ENCODE results near the gene C1QTNF5.
A peak's percentile ranks its signal among the peaks of the same experiment; 100 is the strongest.

Gene C1QTNF5

GRCh38 chr11:119373059-119373920 is 32.6 kb upstream of the C1QTNF5 start:
- DNase-seq = no peak

DNA sequence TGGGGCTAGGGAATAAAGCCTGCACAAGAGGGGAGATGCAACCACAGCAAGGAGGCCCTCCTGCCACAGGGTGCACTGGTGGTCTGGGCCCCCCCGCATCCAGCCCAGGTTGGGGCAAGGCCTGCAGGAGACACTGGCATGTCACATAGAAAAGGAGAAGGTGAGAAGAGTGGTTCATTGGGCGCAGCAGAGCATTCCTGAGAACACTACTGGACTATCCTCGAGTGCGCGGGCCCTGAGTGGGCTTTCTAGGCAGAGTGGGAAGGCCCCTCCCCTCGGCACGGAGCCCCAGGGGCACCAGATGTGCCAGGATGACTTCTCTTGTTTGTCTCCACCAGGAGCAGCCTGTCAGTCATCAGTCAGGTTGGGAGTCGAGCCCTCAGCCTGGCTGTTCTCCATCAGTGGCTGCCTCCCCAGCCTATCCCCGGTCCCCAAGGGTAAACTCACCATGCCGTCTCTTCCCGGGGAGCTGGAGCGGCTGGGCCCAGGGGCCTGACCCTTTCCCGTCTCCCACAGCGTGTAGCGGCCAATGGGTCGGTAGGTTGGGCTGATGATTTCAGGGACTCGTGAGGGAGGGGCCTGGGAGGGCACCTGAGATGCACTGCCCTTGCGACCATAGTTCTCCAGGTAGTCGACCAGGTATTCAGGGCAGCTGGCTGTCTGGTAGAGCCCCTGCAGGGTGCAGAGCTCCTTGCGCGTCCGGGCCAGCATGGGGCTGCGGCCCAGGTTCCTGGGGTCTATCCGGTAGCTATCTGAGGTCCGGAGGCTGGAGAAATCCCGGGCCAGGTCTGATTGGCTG is 31.8 kb upstream of the C1QTNF5 start:
- DNase-seq = no peak

DNA sequence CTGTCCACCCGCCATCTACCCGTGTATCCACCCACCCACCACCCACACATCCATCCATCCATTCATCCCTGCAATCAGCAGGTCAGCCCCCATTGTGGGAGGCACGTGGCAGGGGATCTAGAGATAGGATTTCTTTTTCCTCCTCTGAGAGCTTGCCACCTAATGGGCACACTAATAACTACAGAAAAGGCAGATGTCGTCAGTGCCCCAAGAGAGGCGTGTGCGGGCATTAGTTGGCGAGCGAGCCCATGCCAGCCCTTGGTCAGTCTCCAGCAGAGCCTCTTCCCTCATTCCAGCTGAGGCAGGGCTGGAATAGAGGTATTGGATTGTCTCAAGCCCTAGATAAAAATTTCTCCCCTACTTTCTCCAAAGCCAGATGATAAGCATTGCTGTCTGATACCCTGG is 31.1 kb upstream of the C1QTNF5 start:
- no peak for DNase-seq

GRCh38 chr11:119371067-119371601 is 30.5 kb upstream of the C1QTNF5 start:
- no peak for DNase-seq

DNA sequence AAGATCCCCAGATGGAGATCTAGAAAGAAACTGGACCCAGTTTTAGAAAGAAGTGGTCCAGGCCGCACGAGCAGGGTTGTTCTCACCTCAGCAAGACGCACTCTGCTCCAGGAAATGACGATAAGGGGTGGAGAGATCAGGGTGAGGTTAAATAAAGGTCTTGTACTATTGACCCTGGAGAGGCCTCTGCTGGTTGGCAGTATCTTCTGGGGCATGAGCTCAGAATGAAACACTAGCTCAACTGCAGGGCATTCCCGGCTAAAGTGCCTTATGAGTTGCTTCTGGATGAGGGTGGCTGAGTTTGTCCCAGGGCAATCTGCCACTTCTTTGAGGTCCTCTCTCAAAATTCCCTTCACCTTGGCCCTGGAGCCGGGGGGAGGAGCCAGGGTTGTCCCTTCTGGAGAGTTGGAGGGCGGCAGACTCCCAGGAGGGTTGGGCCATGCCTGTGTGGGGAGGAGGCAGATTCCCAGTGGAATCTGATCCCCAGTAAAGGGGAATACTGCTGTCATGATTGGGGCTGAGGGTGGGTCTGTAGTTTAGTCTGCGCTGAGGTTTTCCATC is 29.9 kb upstream of the C1QTNF5 start:
- no peak for DNase-seq

DNA sequence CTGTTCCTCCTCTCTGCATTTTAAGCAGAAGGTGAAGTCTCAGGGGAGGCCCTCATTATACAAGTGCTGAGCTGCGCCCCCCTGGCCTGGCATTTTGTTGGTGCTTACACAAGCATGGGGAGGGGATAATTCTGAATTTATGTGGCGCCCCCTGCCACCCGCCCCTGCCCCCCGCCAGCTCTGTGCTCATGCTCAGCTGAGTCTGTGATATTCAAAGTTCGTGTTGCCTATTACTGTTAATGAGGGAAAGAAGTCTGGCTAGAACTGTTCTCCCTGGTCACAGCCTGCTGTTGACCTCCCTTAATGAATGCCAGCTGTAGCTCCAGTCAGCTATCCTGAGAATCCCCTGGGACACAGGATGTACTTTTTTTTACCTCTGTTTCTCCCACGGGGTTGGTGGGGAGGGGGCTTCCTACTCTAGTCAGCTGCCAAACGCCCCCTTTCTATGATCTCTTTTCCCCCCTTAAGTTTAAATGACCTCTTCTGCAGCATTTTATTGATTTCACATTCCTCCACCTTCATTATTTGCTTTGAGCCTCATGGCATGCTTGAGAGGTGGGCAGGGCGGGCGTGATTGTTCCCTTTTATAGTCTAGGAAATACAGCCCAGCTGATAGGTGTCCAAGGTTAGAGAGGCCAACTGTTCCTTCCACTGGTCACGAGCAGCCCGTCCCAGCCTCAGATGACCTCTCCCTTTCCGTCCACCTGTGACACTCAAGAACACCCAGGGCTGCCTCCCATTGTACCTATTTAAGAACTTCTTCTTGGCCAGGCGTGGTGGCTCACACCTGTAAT is 28.6 kb upstream of the C1QTNF5 start:
- no peak for DNase-seq

- DNase-seq = no peak
Observed at GRCh38 chr11:119368121-119369034, 27.7 kb upstream of the C1QTNF5 start.

DNA sequence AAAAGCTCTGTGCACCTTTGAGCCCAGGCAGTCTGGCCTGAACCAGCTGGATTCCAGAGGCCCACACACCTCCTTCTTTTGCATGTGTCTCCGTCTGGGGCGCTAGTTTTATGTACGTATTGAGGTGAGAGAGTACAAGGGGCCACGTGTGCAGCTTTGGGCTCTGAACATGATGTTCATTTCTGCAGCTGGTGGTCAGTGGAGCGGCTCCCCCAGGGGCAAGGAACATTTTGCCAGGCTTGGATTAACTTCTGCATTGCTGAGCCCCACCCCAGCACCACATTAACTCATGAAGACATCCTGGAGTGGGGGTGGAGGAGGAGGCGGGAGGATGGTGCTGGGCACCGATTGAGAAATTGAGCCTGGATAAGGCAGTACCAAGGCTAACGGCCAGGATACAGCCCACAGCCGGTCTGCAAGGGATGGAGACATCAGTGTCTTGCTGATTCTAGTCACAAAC is 27.0 kb upstream of the C1QTNF5 start:
- DNase-seq = no peak

GRCh38 chr11:119366690-119367620 is 26.3 kb upstream of the C1QTNF5 start:
- DNase-seq = no peak

- DNase-seq = no peak
Observed at GRCh38 chr11:119365071-119365591, 24.4 kb upstream of the C1QTNF5 start.

GRCh38 chr11:119363851-119364590 is 23.3 kb upstream of the C1QTNF5 start:
- peak; percentile 15 for DNase-seq

DNA sequence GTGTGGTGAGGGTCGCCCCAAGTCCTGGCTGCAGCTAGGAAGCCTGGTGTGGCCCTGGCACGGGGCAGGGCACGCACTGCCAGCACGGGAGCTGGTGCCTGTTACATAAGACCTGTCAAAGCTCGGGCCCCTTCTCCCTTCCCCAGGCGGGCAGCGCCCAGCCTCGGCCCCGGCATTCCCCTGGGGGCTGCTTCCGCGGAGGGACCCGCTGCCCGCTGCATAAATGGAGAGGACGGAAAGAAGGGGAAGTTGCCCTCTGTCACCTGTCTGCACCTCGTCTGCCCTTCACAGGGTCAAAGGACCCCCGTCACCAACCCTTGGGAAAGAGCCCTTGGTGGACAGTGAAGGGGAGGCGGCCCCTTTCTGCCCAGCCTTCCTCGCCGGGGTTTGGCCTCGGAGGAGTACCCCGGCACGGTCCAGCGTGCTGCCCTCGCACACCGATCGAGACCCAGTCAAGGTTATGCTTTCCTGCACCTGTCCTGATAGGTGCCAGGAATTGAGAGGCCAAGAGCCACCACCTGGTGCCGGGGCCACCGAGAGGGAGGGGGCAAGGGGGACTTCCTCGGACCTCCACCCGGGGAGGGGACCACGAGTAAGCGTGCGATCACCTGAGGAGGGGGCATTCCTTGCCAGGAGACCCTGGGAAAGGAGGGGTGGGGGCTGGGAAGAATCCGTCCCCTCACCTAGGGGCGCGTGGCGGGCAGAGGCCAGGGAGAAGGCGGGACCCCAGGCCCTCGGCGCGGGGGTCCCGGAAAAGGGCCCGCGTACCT is 22.6 kb upstream of the C1QTNF5 start:
- no peak for DNase-seq

DNA sequence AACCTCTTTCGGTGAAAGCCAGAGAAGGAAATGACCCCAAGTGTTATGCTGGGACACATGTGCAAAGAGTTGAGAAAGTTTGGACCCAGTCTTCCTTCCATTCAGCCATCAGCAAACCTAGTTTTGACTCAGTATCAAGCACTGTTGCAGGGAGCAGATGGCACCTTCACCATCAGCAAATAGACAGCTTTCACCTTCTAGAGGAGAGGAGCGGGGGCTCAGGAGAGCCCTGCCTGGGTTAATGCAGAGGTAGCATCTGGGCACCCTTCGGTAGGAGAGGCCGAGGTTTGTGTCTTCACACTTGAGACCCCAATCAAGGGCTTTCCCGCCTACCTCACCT is 22.0 kb upstream of the C1QTNF5 start:
- DNase-seq = no peak

- DNase-seq = no peak
Observed at GRCh38 chr11:119361941-119362725, 21.4 kb upstream of the C1QTNF5 start.

- DNase-seq = peak; percentile 30
Observed at GRCh38 chr11:119361056-119361787, 20.5 kb upstream of the C1QTNF5 start.

DNA sequence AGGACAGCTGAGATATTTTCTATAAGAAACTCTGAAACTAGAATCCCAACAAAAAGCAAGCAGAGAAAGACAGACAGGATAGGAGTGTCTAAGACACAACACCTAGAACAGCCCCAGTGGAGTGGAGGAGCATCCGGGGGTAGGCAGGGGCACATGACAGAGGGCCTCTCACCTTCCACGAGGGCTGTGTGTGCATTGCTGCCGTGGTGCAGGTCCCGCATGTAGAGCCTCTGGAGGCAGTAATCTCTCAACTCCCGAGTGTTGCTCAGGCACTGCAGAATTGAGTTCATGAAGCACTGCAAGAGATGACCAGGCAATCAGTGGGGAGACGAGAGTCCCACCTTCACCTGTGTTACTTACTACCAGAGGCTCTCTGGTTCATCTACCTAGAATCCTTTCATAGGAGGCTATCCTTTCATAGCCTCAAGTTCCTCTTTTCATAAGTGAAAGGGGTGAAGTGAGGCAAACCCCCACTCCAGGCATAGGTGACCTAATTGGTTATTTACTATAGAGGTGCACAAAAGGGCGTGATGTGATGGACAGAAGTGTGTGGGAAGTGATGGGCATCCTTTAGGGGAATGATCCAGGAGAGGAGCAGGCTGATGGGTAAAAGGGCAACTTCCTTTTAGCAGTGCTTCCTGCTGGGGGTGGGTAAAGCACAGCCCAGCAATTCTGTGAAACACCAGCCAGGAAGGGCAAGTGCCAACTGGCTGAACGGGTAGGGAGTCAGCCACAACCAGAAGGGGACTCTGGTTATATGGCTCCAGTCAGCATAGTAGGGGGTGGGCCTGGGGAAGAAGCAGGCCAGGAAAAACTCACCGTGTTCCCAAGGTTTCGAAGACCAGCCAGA is 18.9 kb upstream of the C1QTNF5 start:
- peak; percentile 42 for DNase-seq

Data from GDM1 (cell line).